K562 (cell line): ENCODE results near the gene ARID3C. TPM values are rescaled to one million over a fixed set of nuclear protein-coding genes. Genes with fewer than 3 reads are reported as not detected.

Experiments
- ATAC-seq: fragments of 200-7000 bp; cut with Tn5 transposase; 3 replicates; pipeline ENCODE4 v1.9.1; 2020; ENCODE audit warnings: moderate library complexity
- BruUV-seq: library from RNA; stranded (reverse); fragments of 400-500 nt; replicated peaks from 2 replicates; lab custom pipeline; 2021; lab: Mats Ljungman, UMichigan
- CTCF ChIA-PET: fragments of 300-600 bp; formaldehyde crosslinking; extraction: SDS; loops from one replicate; lab custom pipeline; 2021; ENCODE audit warnings: low intra/inter-chr PET ratio; lab: Yijun Ruan, JAX
- POLR2A ChIA-PET: fragments of 300-600, 350-650 bp; sonication (Branson Sonifier 250); formaldehyde crosslinking; extraction: SDS; loops from one replicate; lab custom pipeline; 2021; ENCODE audit warnings: antibody characterized with exemption, inconsistent platforms; lab: Yijun Ruan, JAX
- DNase-seq, 4 experiments: peaks; one replicate each; pipeline versions ENCODE4 v3.0.0 to v3.0.0-alpha.2; 2011 to 2018; ENCODE audit warnings: low spot score in 3 of 4, mixed read lengths in 3 of 4; ENCODE audit errors: extremely low read depth in 1 of 4
- FAIRE-seq: peaks from 2 replicates; lab custom pipeline; 2011; peaks lifted over from hg19 to GRCh38; lab: Jason Lieb, UNC
- H2AFZ ChIP-seq: 2 replicates; pipeline ENCODE4 v1.6.0; 2011; ENCODE audit warnings: low read depth, low read length, control low read depth, inconsistent platforms
- H3K27ac ChIP-seq: fragments of 200-600 bp; 3 replicates; pipeline ENCODE4 v1.8.0; 2011; ENCODE audit warnings: low read depth, mild to moderate bottlenecking, control low read depth, inconsistent platforms, low read length, moderate library complexity, mixed read lengths; ENCODE audit errors: extremely low read depth
- H3K27me3 ChIP-seq, 2 experiments: fragments of 300-600 bp in 1 of 2; 2 replicates in 1 of 2; 3 replicates in 1 of 2; pipeline versions ENCODE4 v1.6.0 to v1.8.0; 2011; ENCODE audit warnings: inconsistent platforms in 2 of 2, low read length in 2 of 2, mild to moderate bottlenecking in 1 of 2, mixed read lengths in 1 of 2, moderate library complexity in 1 of 2; ENCODE audit not compliant: control insufficient read depth in 2 of 2, insufficient read depth in 2 of 2
- H3K36me3 ChIP-seq: fragments of 300-600 bp; 3 replicates; pipeline ENCODE4 v1.8.0; 2011; ENCODE audit warnings: mild to moderate bottlenecking, low read length, inconsistent platforms; ENCODE audit not compliant: control insufficient read depth, insufficient read depth
- H3K4me1 ChIP-seq, 2 experiments: fragments of 200-600 bp in 1 of 2; replicated peaks in 1 of 2; 2 replicates in 1 of 2; 3 replicates in 1 of 2; pipeline versions ENCODE4 v1.5.1 to v1.8.0; 2011; ENCODE audit warnings: inconsistent platforms in 2 of 2, low read length in 2 of 2, mild to moderate bottlenecking in 1 of 2, mixed read lengths in 1 of 2, moderate library complexity in 1 of 2; ENCODE audit not compliant: control insufficient read depth in 2 of 2, insufficient read depth in 2 of 2
- H3K4me2 ChIP-seq: 2 replicates; pipeline ENCODE4 v1.6.1; 2011; ENCODE audit warnings: low read length, control low read depth, inconsistent platforms, mixed read lengths; ENCODE audit not compliant: insufficient read depth
- H3K4me3 ChIP-seq: fragments of 200-600 bp; sonication (generic), shearing (Covaris generic); 2 replicates; pipeline ENCODE4 v1.5.1; 2016; ENCODE audit warnings: control low read depth, inconsistent platforms
- H3K79me2 ChIP-seq: fragments of 200-600 bp; 3 replicates; pipeline ENCODE4 v1.8.0; 2011; ENCODE audit warnings: low read length, inconsistent platforms; ENCODE audit not compliant: control insufficient read depth, insufficient read depth
- H3K9ac ChIP-seq, 2 experiments: 2 replicates each; pipeline versions ENCODE4 v1.6.0 to v1.6.1; 2011; ENCODE audit warnings: low read depth in 2 of 2, low read length in 2 of 2, control low read depth in 1 of 2, inconsistent platforms in 1 of 2, mild to moderate bottlenecking in 1 of 2, mixed read lengths in 1 of 2; ENCODE audit not compliant: insufficient read depth in 1 of 2
- H3K9me1 ChIP-seq: one replicate; pipeline ENCODE4 v1.6.0; 2011; ENCODE audit warnings: inconsistent platforms, mild to moderate bottlenecking, low read length, moderate library complexity; ENCODE audit not compliant: control insufficient read depth, insufficient read depth
- H3K9me3 ChIP-seq: replicated peaks from 2 replicates; pipeline ENCODE4 v1.5.1; 2011; ENCODE audit warnings: low read depth, low read length, inconsistent platforms; ENCODE audit not compliant: control insufficient read depth, insufficient read depth
- H4K20me1 ChIP-seq: replicated peaks from 2 replicates; pipeline ENCODE4 v1.6.1; 2011; ENCODE audit warnings: low read length, inconsistent platforms, mixed read lengths; ENCODE audit not compliant: control insufficient read depth, insufficient read depth
- HES1 ChIP-seq: fragments of 450-650 bp; IDR thresholded peaks from 2 replicates; pipeline ENCODE4 v1.6.1; 2016; ENCODE audit warnings: low read depth, mild to moderate bottlenecking, moderate library complexity
- WGBS: fragments of 100-300 bp; shearing (Covaris generic); methylation state at CpG from one replicate; pipeline ENCODE4 v1.1.6; 2016; ENCODE audit warnings: low coverage, mixed read lengths; ENCODE audit not compliant: insufficient coverage; ENCODE audit errors: missing lambda C conversion rate; 5-methylcytosine and 5-hydroxymethylcytosine counted together
- in situ Hi-C: fragments of 300-500 bp; cut with MboI; formaldehyde crosslinking; loops from 4 replicates; pipeline ENCODE4 v1.15.0; 2018; ENCODE audit warnings: inconsistent platforms, mixed read lengths
- intact Hi-C: fragments of 100-400 bp; cut with micrococcal nuclease; formaldehyde crosslinking; loops from 2 replicates; pipeline ENCODE4 v1.14.2; 2022
- polyA plus RNA-seq, 8 experiments: library from polyadenylated mRNA; depleted of rRNA in 4 of 8; stranded (reverse) in 5 of 8; unstranded in 3 of 8; fragments of >200 nt; fragmentation: Nextera tagmentation in 2 of 8; fragmentation: Illumina TruSeq in 1 of 8; extraction: Ambion mirVana in 2 of 8; extraction: Trizol in 1 of 8; gene quantifications; 2 replicates each; pipeline versions ENCODE4 v1.2.1 to v1.2.3, GENCODE V29; 2011 to 2014; ENCODE audit warnings: inconsistent platforms in 1 of 8, missing spikeins in 1 of 8
- total RNA-seq, 7 experiments: library from RNA; depleted of rRNA in 6 of 7; stranded (reverse); fragments of >200 nt in 6 of 7; fragmentation: Illumina TruSeq in 2 of 7; extraction: Trizol in 2 of 7; gene quantifications; 2 replicates each; pipeline versions ENCODE4 v1.2.1 to v1.2.3, GENCODE V29; 2011 to 2021; ENCODE audit warnings: low replicate concordance in 1 of 7

Gene ARID3C
- total and polyA plus RNA-seq, 9 of the 15 experiments (the other 6 are each of a cell fraction or from before 2014, with no cell fraction given) = not detected

GRCh38 chr9:34578241-34579103 is 50.4 kb downstream of the ARID3C start:
- ChIA-PET CTCF (no interaction called here), POLR2A (no interaction called here)
- Histone ChIP-seq H3K36me3 (no peaks in the 10 kb centered on the region), H3K9ac (no peak overlapping the region), H3K79me2 (no peaks in the 10 kb centered on the region), H3K27ac (no peak overlapping the region), H3K4me2 (no peak overlapping the region), H2AFZ (no peak overlapping the region), H3K9me3 (no peaks in the 10 kb centered on the region), H3K4me3 (no peak overlapping the region), H4K20me1 (peaks cover 2% of the 10 kb centered on the region), H3K27me3 (peaks cover 6 to 59% of the 10 kb centered on the region in 2 experiments; a peak in 4 of 5 replicates), H3K9me1 (no peaks in the 10 kb centered on the region), H3K4me1 (peaks cover 0 to 7% of the 10 kb centered on the region in 2 experiments; a peak in 2 of 5 replicates)
- intact Hi-C loops = no loop called here
- in situ Hi-C loops = no loop called here
- no TSS peak for BruUV-seq
- WGBS = 1% methylated on average over 8 of the region's 28 CpGs
- DNase-seq = no peak
- ATAC-seq = peak; percentile 41; the same call in 1 of the 3 replicates
- no peak for TF ChIP-seq HES1
- FAIRE-seq = no peak
